A673 (cell line): Measurements from ENCODE around the gene PIAS4.

Experiments used
- EZH2 ChIP-seq: fragments of 200-600 bp; sonication (generic); IDR thresholded peaks from 2 replicates; pipeline ENCODE4 v1.6.1; 2017; ENCODE audit warnings: borderline replicate concordance, low read depth, mild to moderate bottlenecking, mixed read lengths, antibody characterized with exemption, low read length; ENCODE audit not compliant: poor library complexity, severe bottlenecking
- TF ChIP-seq, protein P1 (sequence below): fragments of 300-800, 200-600 bp; sonication (generic); conservative IDR thresholded peaks from 2 replicates; pipeline ENCODE4 v1.5.1; 2017; ENCODE audit warnings: low read depth, mild to moderate bottlenecking, antibody characterized with exemption, low read length, moderate library complexity, mixed read lengths

DNA sequence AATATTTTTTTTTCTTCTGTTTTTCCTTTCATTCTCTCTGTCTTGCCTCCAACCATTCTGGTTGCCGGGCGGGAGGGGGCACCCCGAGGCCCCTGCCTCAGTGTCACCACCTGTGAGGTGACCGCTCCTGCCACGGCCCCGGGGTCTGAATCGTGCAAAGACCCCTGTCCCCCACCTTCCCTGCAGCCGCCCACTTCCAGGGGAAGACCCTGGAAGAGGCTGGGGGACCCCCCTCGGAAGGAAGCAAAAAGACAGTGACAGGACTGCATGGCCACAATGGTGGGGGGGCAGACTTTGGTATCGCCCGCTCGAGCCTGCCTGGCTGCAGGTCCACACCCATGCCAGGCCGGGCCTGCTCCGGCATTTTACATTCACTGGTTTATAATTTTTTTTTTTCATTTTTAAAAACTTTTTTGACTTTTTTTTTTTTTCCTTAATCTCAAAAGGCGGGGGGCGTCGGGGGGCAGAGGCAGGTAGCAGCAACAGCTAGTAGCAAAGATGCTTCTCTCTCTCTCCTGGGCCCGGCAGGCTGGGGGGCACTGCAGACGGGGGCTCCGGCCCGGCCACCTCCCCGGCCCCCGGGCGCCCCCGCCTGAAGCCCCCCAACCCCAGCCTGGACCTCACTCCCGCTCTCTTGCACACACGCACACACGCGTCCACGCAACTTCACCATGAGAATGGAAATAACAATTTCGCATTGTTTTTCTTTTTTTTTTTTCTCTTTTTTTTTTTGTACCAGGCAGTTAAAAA lies 36.6 kb downstream of the PIAS4 start:
- TF ChIP-seq, protein P1, sequence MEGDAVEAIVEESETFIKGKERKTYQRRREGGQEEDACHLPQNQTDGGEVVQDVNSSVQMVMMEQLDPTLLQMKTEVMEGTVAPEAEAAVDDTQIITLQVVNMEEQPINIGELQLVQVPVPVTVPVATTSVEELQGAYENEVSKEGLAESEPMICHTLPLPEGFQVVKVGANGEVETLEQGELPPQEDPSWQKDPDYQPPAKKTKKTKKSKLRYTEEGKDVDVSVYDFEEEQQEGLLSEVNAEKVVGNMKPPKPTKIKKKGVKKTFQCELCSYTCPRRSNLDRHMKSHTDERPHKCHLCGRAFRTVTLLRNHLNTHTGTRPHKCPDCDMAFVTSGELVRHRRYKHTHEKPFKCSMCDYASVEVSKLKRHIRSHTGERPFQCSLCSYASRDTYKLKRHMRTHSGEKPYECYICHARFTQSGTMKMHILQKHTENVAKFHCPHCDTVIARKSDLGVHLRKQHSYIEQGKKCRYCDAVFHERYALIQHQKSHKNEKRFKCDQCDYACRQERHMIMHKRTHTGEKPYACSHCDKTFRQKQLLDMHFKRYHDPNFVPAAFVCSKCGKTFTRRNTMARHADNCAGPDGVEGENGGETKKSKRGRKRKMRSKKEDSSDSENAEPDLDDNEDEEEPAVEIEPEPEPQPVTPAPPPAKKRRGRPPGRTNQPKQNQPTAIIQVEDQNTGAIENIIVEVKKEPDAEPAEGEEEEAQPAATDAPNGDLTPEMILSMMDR: no peak
- no peak for TF ChIP-seq EZH2
